ENCODE results near the gene LINS1. TPM values are rescaled to one million over a fixed set of nuclear protein-coding genes. Genes with fewer than 3 reads are reported as not detected.
A peak's percentile ranks its signal among the peaks of the same experiment; 100 is the strongest.

The LINS1 gene
- total RNA-seq, 2 donors from 2014 or later = 27.7 to 40.5 TPM

DNA sequence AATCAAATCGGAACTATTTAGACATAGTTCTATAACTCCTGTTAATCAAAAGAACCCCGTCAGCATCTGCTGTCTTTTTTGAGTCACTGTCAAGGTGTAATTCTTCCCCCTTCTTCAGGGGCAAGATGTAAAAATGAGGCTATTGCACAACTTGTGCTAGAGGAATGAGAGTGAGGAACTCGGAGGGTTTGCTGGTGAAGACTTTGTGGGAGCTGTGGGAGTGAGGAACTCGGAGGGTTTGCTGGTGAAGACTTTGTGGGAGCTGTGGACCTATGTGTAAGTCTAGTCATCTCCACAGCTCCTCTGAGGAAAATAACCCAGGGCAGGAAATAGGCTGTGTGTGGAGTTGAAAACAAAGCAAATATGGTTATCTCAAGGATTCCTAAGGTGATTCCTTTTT, 70.8 kb downstream of the LINS1 start:
- H3K9me3 Mint-ChIP-seq = no peaks in the 10 kb centered on the region
- ATAC-seq (no peak), DNase-seq (ENCODE audit: low spot score) (no peak)
- no peaks in the 10 kb centered on the region for H3K4me1 Mint-ChIP-seq (ENCODE audit: low read depth in 2 of 2)
- H3K27ac Mint-ChIP-seq = no peak overlapping the region
- H3K27me3 Mint-ChIP-seq = peaks cover 13 to 14% of the 10 kb centered on the region in 2 donors
- no peak overlapping the region for H3K4me3 Mint-ChIP-seq
- H3K36me3 Mint-ChIP-seq = no peaks in the 10 kb centered on the region

DNA sequence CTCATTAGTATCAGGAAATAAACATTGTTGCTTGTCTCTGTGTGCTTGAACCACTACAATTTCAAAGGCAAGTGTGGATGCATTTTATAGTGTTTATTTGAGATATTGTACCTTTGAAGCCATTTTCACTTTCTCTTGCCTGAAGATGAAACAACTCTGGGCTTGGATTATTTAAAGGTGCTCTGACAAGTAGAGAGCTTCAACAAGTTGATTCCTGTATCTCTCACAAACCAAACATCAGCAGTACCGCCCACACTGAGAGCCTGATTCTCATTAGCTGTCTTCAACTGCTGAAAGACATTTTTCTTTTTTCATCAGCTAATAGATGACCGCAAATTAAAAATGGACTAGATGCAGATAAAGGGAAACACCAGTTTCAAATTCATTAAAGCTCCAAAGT, 72.4 kb downstream of the LINS1 start:
- H3K36me3 Mint-ChIP-seq = no peaks in the 10 kb centered on the region
- no peak overlapping the region for H3K4me3 Mint-ChIP-seq
- no peaks in the 10 kb centered on the region for H3K4me1 Mint-ChIP-seq (ENCODE audit: low read depth in 2 of 2)
- no peaks in the 10 kb centered on the region for H3K9me3 Mint-ChIP-seq
- peaks cover 13 to 16% of the 10 kb centered on the region in 2 donors for H3K27me3 Mint-ChIP-seq
- ATAC-seq (no peak), DNase-seq (ENCODE audit: low spot score) (no peak)
- H3K27ac Mint-ChIP-seq = no peak overlapping the region

- DNase-seq (ENCODE audit: low spot score) (no peak), ATAC-seq (no peak)
- peaks cover 13 to 16% of the 10 kb centered on the region in 2 donors for H3K27me3 Mint-ChIP-seq
- H3K4me3 Mint-ChIP-seq = no peak within 1 kb of the TSS
- H3K4me1 Mint-ChIP-seq (ENCODE audit: low read depth in 2 of 2) = no peaks in the 10 kb centered on the region
- no peaks in the 10 kb centered on the region for H3K36me3 Mint-ChIP-seq
- no peak within 1 kb of the TSS for H3K27ac Mint-ChIP-seq
- no peaks in the 10 kb centered on the region for H3K9me3 Mint-ChIP-seq
Measured at GRCh38 chr15:100528833-100529428, 73.1 kb downstream of the LINS1 start, which contains the start of gene CERS3. CERS3 (minus strand) TSS chr15:100528950; CDS start chr15:100501849, 27,101 bp downstream.

GRCh38 chr15:100526027-100526481, 75.9 kb downstream of the LINS1 start:
- peaks cover 6 to 7% of the 10 kb centered on the region in 2 donors for H3K27me3 Mint-ChIP-seq
- no peaks in the 10 kb centered on the region for H3K9me3 Mint-ChIP-seq
- H3K36me3 Mint-ChIP-seq = no peaks in the 10 kb centered on the region
- ATAC-seq = no peak
- no peak for DNase-seq (ENCODE audit: low spot score)
- H3K4me1 Mint-ChIP-seq (ENCODE audit: low read depth in 2 of 2) = peaks cover 1 to 2% of the 10 kb centered on the region in 2 donors
- H3K4me3 Mint-ChIP-seq = no peak overlapping the region
- H3K27ac Mint-ChIP-seq = no peak overlapping the region

GRCh38 chr15:100525436-100525835, 76.5 kb downstream of the LINS1 start:
- ATAC-seq (no peak), DNase-seq (ENCODE audit: low spot score) (no peak)
- no peaks in the 10 kb centered on the region for H3K9me3 Mint-ChIP-seq
- H3K36me3 Mint-ChIP-seq = no peaks in the 10 kb centered on the region
- H3K4me3 Mint-ChIP-seq = no peak overlapping the region
- peaks cover 4 to 6% of the 10 kb centered on the region in 2 donors for H3K27me3 Mint-ChIP-seq
- peaks cover 5 to 8% of the 10 kb centered on the region in 2 donors for H3K4me1 Mint-ChIP-seq (ENCODE audit: low read depth in 2 of 2)
- H3K27ac Mint-ChIP-seq = no peak overlapping the region

GRCh38 chr15:100524326-100524725, 77.7 kb downstream of the LINS1 start:
- peaks cover 0 to 5% of the 10 kb centered on the region in 2 donors for H3K27me3 Mint-ChIP-seq
- H3K4me3 Mint-ChIP-seq = no peak overlapping the region
- no peaks in the 10 kb centered on the region for H3K36me3 Mint-ChIP-seq
- no peak for ATAC-seq
- no peaks in the 10 kb centered on the region for H3K9me3 Mint-ChIP-seq
- DNase-seq (ENCODE audit: low spot score) = no peak
- no peak overlapping the region for H3K27ac Mint-ChIP-seq
- peaks cover 7 to 10% of the 10 kb centered on the region in 2 donors for H3K4me1 Mint-ChIP-seq (ENCODE audit: low read depth in 2 of 2)

DNA sequence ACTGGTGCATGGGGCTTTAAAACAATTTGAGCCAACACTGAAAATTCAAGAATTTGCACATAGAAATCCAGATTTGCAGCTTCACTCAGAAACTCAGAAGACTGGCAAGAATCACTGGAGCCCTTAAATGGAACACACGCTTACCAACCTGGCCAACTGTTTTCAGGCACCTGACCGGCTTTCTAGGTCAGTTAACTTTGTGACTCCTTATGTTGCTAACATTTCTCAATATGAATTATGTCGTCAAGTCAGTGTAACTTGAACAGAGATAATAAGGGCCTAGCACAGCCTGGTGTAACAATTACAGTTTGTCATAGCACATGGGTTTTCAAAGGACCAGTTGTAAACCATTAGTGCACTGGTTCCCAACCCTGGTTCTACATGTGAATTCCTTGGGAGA, 80.1 kb downstream of the LINS1 start:
- H3K36me3 Mint-ChIP-seq = no peaks in the 10 kb centered on the region
- no peaks in the 10 kb centered on the region for H3K9me3 Mint-ChIP-seq
- H3K4me3 Mint-ChIP-seq = no peak overlapping the region
- ATAC-seq (no peak), DNase-seq (ENCODE audit: low spot score) (no peak)
- peaks cover 7 to 10% of the 10 kb centered on the region in 2 donors for H3K4me1 Mint-ChIP-seq (ENCODE audit: low read depth in 2 of 2)
- H3K27me3 Mint-ChIP-seq = peaks cover 2 to 9% of the 10 kb centered on the region in 2 donors
- no peak overlapping the region for H3K27ac Mint-ChIP-seq

GRCh38 chr15:100520132-100520921, 81.7 kb downstream of the LINS1 start:
- DNase-seq (ENCODE audit: low spot score) (no peak), ATAC-seq (peak; percentile 81 to 85)
- Mint-ChIP-seq H3K27ac (no peak overlapping the region), H3K36me3 (no peaks in the 10 kb centered on the region), H3K4me3 (peak overlapping the region; percentile 32), H3K27me3 (peaks cover 0 to 9% of the 10 kb centered on the region in 2 donors), H3K9me3 (no peaks in the 10 kb centered on the region), H3K4me1 (ENCODE audit: low read depth in 2 of 2) (peaks cover 7 to 10% of the 10 kb centered on the region in 2 donors)

DNA sequence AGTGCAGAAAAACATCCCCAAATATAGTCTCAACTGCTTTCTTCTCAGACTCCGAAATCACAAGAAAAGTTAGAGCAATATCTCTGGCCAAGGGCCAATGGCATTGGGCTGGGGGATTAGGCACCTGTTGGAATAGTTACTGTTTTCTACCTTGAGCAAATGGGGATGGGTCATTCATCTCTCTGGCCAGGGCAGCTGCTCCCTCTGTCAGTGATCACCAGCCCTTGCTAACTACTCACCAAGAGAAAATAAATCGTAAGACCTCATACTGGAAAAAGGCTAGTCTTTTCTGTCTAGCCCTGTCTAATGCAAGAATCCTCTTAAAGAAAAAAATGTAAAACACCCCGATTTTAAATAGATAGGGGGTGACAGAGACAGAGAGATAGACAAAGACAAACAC, 84.1 kb downstream of the LINS1 start:
- Mint-ChIP-seq H3K4me1 (ENCODE audit: low read depth in 2 of 2) (peaks cover 7 to 10% of the 10 kb centered on the region in 2 donors), H3K27ac (no peak overlapping the region), H3K9me3 (no peaks in the 10 kb centered on the region), H3K4me3 (no peak overlapping the region), H3K27me3 (peaks cover 4 to 14% of the 10 kb centered on the region in 2 donors), H3K36me3 (no peaks in the 10 kb centered on the region)
- no peak for DNase-seq (ENCODE audit: low spot score)
- no peak for ATAC-seq

Other genes starting within 250 kb of the LINS1 start
- under 1 TPM in 1 of 2 donors, not detected in 1; 0.22 TPM for gene CERS3, start 73.2 kb downstream of the LINS1 start, total RNA-seq
- gene ASB7, start 405 bp upstream of the LINS1 start, total RNA-seq = 10 to 100 TPM; 18.9 to 19.2 TPM